ENCODE data around the gene VMP1.
"Not testable (repeated sequence)": the region's sequence is repeated elsewhere in the genome, so short reads cannot be mapped to it uniquely, and the experiment has no call there.

Gene VMP1

GRCh38 chr17:59814276-59814675, 106.8 kb downstream of the VMP1 start:
- DNase-seq (ENCODE audit: low read depth), result no peak

- DNase-seq (ENCODE audit: low read depth), result no peak
Observed at GRCh38 chr17:59814685-59815084, 107.2 kb downstream of the VMP1 start.

GRCh38 chr17:59815965-59816364, 108.5 kb downstream of the VMP1 start:
- DNase-seq (ENCODE audit: low read depth), result no peak

DNA sequence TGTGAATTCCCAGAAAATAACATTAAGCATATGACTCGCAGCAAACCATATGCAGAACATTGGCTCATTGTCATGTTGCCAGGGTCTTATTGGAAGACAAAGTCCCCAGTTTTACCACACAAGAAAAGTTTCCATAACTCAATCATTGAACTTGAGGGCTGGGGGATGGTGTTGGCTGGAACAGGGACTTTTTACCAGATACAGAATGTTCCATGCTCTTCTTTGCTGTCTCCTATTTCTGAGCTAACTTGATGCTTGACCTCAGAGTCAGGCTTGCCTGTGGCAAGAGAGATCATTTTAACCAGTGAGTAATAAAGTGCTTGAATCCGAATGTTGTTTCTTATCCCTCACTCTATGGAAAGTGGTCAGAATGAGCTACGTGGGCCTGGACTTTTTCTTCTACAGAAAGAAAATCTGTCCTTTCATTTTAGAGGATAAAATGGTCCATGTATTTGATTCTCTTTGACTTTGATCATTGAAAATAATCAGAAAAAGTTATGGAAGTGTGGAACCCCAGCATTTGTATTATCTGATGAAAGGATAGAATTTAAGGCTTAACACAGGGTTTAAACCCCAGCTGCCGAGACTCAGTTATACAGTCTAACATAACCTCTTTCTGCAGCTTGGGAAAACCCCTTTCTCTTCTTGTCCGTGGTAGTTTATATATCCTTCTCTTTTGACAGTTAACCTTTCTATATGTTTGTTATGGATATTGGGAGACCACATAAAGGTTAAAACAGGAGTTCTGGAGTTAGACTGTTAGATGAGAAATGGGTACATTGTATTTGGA, 118.3 kb downstream of the VMP1 start:
- no peak for DNase-seq (ENCODE audit: low read depth)

GRCh38 chr17:59826706-59827453, 119.4 kb downstream of the VMP1 start:
- DNase-seq (ENCODE audit: low read depth), result no peak

DNA sequence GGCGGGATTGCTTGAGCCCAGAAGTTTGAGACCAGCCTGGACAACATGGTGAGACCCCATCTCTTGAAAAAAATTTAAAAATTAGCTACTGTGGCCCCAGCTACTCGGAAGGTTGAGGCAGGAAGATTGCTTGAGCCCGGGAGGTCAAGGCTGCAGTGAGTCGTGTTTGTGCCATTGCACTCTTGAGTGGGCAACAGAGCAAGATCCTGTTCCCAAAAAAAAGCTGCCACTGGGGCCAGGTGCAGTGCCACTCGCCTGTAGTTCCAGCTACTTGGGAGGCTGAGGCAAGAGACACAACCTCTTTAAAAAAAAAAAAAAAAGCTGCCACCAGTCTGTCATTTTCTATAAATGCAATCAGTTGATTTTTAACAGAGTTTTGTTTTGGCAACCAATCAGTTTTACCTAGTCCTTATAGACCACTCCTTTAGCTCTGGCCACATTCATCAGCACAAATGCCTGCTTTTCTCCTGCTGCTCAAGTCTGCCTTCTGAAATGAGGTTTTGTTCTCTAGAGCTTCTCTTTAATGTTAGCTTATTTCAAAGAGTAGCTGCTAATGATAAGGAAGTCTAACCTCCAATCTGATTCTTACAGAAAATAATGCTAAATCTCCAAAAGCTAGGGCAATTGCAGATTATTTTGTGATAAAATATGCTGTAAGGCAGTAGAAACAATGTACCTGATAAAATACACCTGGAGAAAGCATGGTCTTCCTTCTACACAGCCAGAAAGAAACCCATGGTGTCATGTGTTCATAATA, 120.4 kb downstream of the VMP1 start:
- no peak for DNase-seq (ENCODE audit: low read depth)

- no peak for DNase-seq (ENCODE audit: low read depth)
Observed at GRCh38 chr17:59828478-59828760, 121.0 kb downstream of the VMP1 start.

DNA sequence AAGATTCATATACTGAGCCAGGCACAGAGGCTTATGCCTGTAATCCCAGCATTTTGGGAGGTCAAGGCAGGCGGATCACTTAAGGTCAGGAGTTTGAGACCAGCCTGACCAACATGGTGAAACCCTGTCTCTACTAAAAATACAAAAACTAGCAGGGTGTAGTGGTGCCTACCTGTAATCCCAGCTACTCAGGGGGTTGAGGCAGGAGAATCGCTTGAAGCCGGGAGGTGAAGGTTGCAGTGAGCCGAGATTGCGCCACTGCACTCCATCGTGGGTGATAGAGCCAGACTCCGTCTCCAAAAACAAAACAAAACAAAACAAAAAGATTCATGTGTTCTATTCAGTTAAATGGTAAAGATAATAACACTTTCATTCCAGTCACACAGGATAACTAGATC, 121.4 kb downstream of the VMP1 start:
- not testable (repeated sequence) for DNase-seq (ENCODE audit: low read depth)

GRCh38 chr17:59829217-59830006, 122.0 kb downstream of the VMP1 start:
- no peak for DNase-seq (ENCODE audit: low read depth)

DNA sequence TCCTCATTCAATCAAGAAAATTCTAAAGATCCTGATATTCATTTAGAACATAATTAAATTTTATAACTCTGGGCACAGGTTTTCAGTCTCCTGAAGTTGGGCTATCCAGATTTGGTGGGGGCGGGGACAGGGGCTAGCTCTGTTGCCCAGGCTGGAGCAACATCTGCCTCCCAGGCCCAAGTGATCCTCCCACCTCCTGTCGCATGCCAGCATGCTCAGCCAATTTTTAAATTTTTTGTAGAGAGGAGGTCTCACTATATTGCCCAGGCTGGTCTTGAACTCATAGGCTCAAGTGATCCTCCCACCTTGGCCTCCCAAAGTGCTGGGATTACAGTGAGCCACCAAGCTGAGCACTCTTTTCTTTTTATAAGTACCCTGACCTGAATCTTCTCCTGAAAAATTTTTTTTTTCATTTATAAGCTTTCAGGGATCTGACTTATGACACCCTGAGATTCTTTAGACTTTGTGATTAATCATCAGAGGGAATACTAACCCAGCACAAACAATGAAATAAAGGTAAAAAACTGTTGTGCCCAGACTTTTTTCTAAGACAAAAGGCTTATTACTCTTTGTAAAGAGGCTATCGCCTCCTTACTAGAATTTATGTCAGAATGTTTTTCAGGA, 122.7 kb downstream of the VMP1 start:
- DNase-seq (ENCODE audit: low read depth), result no peak

DNA sequence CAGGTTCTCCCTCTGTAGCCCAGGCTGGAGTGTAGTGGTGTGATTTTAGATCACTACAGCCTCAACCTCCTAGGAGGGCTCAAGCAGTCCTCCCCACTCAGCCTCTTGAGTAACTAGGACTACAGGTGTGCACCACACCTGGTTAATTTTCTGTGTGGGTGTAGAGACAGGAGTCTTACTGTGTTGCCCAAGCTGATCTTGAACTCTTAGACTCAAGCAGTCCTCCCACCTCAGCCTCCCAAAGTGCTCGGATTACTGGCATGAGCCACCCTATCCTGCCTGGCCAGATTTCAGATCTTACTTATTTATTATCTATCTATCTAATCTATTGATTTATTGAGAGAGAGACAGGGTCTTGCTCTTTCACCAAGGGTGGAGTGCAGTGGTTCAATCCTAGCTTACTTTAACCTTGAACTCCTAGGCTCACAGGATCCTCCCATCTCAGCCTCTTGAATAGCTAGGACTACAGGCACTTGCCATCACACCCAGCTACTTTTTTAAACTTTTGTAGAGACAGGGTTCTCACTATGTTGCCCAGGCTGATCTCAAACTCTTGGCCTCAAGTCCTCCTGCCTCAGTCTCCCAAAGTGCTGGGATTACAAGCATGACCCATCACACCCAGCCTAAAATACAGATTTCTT, 123.5 kb downstream of the VMP1 start:
- no peak for DNase-seq (ENCODE audit: low read depth)

DNA sequence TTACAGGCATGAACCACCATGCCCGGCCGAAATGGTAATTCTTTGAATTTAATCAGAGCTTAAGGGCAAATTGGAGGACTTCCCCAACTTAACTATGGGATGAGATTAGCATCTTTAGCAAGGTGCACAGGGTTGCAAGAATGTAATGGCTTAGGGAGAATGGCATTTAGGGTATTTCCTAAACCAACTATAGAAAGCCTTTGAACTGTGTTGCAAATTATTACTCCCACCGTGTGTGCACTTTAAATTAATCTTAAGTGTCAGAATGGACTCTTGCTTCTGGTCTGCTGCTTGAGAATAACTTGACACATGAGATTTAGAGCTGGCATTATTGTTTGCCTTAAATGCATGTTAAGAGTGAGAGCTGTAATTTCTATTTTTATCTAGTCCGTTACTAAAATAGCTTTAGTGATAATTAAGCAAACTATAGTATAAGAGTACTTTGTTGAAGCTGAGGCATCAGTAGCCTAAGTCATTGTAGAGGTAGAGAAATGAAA, 125.5 kb downstream of the VMP1 start:
- no peak for DNase-seq (ENCODE audit: low read depth)

GRCh38 chr17:59837308-59838051, 130.0 kb downstream of the VMP1 start:
- no peak for DNase-seq (ENCODE audit: low read depth)

- DNase-seq (ENCODE audit: low read depth), result no peak
Observed at GRCh38 chr17:59838052-59838916, 130.8 kb downstream of the VMP1 start.

DNA sequence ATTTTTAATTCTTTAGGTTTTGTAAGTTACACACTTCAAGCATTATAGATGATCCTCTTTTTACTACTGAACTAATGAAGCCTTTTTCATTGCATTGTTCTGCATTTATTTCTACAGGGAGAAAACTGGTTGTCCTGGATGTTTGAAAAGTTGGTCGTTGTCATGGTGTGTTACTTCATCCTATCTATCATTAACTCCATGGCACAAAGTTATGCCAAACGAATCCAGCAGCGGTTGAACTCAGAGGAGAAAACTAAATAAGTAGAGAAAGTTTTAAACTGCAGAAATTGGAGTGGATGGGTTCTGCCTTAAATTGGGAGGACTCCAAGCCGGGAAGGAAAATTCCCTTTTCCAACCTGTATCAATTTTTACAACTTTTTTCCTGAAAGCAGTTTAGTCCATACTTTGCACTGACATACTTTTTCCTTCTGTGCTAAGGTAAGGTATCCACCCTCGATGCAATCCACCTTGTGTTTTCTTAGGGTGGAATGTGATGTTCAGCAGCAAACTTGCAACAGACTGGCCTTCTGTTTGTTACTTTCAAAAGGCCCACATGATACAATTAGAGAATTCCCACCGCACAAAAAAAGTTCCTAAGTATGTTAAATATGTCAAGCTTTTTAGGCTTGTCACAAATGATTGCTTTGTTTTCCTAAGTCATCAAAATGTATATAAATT, 132.3 kb downstream of the VMP1 start:
- DNase-seq (ENCODE audit: low read depth), result no peak

DNA sequence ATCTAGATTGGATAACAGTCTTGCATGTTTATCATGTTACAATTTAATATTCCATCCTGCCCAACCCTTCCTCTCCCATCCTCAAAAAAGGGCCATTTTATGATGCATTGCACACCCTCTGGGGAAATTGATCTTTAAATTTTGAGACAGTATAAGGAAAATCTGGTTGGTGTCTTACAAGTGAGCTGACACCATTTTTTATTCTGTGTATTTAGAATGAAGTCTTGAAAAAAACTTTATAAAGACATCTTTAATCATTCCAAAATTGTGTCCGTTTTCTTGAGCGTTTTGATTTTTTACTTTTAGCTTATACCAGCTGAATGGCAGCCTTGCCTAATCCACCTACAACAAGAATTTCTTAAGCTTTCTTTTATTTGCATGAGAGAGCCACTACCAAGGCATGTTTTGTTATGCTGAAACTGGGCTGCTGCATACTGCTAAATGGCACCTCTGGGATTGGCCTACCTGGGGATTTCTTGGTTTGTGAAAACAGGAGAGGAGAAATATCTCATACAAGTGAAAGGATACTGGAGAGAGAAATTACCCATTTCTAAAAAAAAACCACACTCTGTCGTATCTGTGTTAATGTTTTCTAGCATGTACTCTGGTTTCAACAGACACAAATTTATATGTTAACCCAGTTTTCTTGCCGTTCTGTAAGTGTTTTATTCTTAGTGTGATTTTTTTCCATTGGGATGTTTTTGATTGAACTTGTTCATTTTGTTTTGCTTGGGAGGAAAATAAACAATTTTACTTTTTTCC, 133.1 kb downstream of the VMP1 start:
- no peak for DNase-seq (ENCODE audit: low read depth)

DNA sequence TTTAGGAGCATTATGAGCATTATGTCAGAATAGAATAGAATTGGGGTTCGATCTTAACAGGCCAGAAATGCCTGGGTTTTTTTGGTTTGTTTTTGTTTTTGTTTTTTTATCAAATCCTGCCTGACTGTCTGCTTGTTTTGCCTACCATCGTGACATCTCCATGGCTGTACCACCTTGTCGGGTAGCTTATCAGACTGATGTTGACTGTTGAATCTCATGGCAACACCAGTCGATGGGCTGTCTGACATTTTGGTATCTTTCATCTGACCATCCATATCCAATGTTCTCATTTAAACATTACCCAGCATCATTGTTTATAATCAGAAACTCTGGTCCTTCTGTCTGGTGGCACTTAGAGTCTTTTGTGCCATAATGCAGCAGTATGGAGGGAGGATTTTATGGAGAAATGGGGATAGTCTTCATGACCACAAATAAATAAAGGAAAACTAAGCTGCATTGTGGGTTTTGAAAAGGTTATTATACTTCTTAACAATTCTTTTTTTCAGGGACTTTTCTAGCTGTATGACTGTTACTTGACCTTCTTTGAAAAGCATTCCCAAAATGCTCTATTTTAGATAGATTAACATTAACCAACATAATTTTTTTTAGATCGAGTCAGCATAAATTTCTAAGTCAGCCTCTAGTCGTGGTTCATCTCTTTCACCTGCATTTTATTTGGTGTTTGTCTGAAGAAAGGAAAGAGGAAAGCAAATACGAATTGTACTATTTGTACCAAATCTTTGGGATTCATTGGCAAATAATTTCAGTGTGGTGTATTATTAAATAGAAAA, 133.8 kb downstream of the VMP1 start:
- DNase-seq (ENCODE audit: low read depth), result not testable (repeated sequence)

Data from stimulated activated CD8-positive, alpha-beta memory T cell treated with anti-CD3 and anti-CD28 coated beads, Interleukin-4, amount 100 ng/mL, for 24 hours (primary cell).